ENCODE results near the gene SSBP3.
A peak's percentile ranks its signal among the peaks of the same experiment; 100 is the strongest.

SSBP3 gene

GRCh38 chr1:54409156-54410142 is 3.3 kb upstream of the SSBP3 start:
- no peak for DNase-seq

- no peak for DNase-seq
Measured at GRCh38 chr1:54408147-54409066, 2.2 kb upstream of the SSBP3 start.

- peak; percentile 80 for DNase-seq
Measured at GRCh38 chr1:54407404-54408146, 1.4 kb upstream of the SSBP3 start.

GRCh38 chr1:54407154-54407403 is 885 bp upstream of the SSBP3 start:
- DNase-seq = no peak

- DNase-seq = no peak
Measured at GRCh38 chr1:54405898-54406293, 298 bp downstream of the SSBP3 start.

GRCh38 chr1:54404939-54405897 is 976 bp downstream of the SSBP3 start:
- DNase-seq = no peak

- no peak for DNase-seq
Measured at GRCh38 chr1:54404263-54404662, 1.9 kb downstream of the SSBP3 start.

- no peak for DNase-seq
Measured at GRCh38 chr1:54403808-54404261, 2.4 kb downstream of the SSBP3 start.

GRCh38 chr1:54403405-54403804 is 2.8 kb downstream of the SSBP3 start:
- DNase-seq = no peak

- DNase-seq = no peak
Measured at GRCh38 chr1:54402896-54403295, 3.3 kb downstream of the SSBP3 start.

GRCh38 chr1:54401799-54402198 is 4.4 kb downstream of the SSBP3 start:
- DNase-seq = peak; percentile 68

- DNase-seq = no peak
Measured at GRCh38 chr1:54400329-54400728, 5.9 kb downstream of the SSBP3 start.

- no peak for DNase-seq
Measured at GRCh38 chr1:54399765-54400164, 6.4 kb downstream of the SSBP3 start.

GRCh38 chr1:54398963-54399528 is 7.1 kb downstream of the SSBP3 start:
- no peak for DNase-seq

- DNase-seq = no peak
Measured at GRCh38 chr1:54397980-54398379, 8.2 kb downstream of the SSBP3 start.

- DNase-seq = no peak
Measured at GRCh38 chr1:54397090-54397591, 9.1 kb downstream of the SSBP3 start.

- no peak for DNase-seq
Measured at GRCh38 chr1:54396261-54396933, 9.8 kb downstream of the SSBP3 start.

GRCh38 chr1:54395281-54395934 is 10.8 kb downstream of the SSBP3 start:
- no peak for DNase-seq

GRCh38 chr1:54394104-54394503 is 12.1 kb downstream of the SSBP3 start:
- DNase-seq = no peak

GRCh38 chr1:54392401-54392800 is 13.8 kb downstream of the SSBP3 start:
- DNase-seq = no peak

All from NCI-H1417 treated with DMSO at 0.1 percent for 48 hours (cell line).